RPMI8226 (cell line): Measurements from ENCODE around the gene DICER1.

Experiments
- DNase-seq: peaks from one replicate; pipeline ENCODE4 v3.0.0-alpha.2; 2015

The DICER1 gene

GRCh38 chr14:95072310-95072905, 84.9 kb downstream of the DICER1 start:
- DNase-seq, result no peak

- DNase-seq, result no peak
These were observed 85.6 kb downstream of the DICER1 start for GRCh38 chr14:95071649-95072280.

- no peak for DNase-seq
These were observed 86.4 kb downstream of the DICER1 start for GRCh38 chr14:95070748-95071435.

- DNase-seq, result no peak
These were observed 87.8 kb downstream of the DICER1 start for GRCh38 chr14:95069547-95069946.

GRCh38 chr14:95069018-95069417, 88.3 kb downstream of the DICER1 start:
- DNase-seq, result no peak

GRCh38 chr14:95068521-95068920, 88.8 kb downstream of the DICER1 start:
- no peak for DNase-seq

GRCh38 chr14:95068080-95068479, 89.2 kb downstream of the DICER1 start:
- no peak for DNase-seq

- no peak for DNase-seq
These were observed 89.8 kb downstream of the DICER1 start for GRCh38 chr14:95067526-95067925.

- no peak for DNase-seq
These were observed 90.8 kb downstream of the DICER1 start for GRCh38 chr14:95066427-95066986.

- DNase-seq, result no peak
These were observed 91.9 kb downstream of the DICER1 start for GRCh38 chr14:95065411-95065810.

- no peak for DNase-seq
These were observed 92.6 kb downstream of the DICER1 start for GRCh38 chr14:95064734-95065133.

GRCh38 chr14:95064256-95064655, 93.1 kb downstream of the DICER1 start:
- no peak for DNase-seq

GRCh38 chr14:95063391-95063790, 93.9 kb downstream of the DICER1 start:
- no peak for DNase-seq

GRCh38 chr14:95062946-95063345, 94.4 kb downstream of the DICER1 start:
- no peak for DNase-seq

GRCh38 chr14:95062220-95062619, 95.1 kb downstream of the DICER1 start:
- DNase-seq, result no peak

GRCh38 chr14:95061317-95062093, 95.8 kb downstream of the DICER1 start:
- DNase-seq, result no peak

GRCh38 chr14:95059126-95059525, 98.2 kb downstream of the DICER1 start:
- DNase-seq, result no peak

GRCh38 chr14:95058491-95058890, 98.8 kb downstream of the DICER1 start:
- no peak for DNase-seq

- DNase-seq, result no peak
These were observed 99.5 kb downstream of the DICER1 start for GRCh38 chr14:95057851-95058250.

- DNase-seq, result no peak
These were observed 100.2 kb downstream of the DICER1 start for GRCh38 chr14:95057147-95057546.

GRCh38 chr14:95056476-95056875, 100.9 kb downstream of the DICER1 start:
- peak; percentile 41 for DNase-seq

- DNase-seq, result no peak
These were observed 102.0 kb downstream of the DICER1 start for GRCh38 chr14:95055318-95055717.
